NCI-H1417 treated with DMSO at 0.1 percent for 48 hours (cell line): Measurements from ENCODE around the gene NTMT1.

Experiments
- DNase-seq: peaks from one replicate; lab custom pipeline; 2025; lab: John Stamatoyannopoulos, UW

Gene NTMT1

DNA sequence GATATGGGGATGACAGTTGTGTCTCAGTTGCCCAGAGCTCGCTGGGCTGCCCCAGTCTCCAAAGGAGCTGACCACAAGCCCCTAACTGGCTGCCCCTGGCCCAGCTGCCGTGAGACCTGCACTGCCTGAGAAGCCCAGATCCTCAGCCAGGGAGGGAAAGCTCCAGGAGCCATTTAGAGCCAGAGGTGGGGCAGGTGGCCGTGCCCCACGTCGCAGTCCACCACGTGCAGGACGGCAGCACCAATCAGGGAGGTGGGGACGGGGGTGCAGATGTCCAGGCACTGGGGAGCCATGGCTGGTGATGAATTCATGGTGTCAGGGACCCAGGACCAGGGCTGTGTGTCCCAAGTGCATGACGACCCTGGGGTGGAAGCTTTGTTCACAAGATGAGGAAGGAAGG lies 52.9 kb downstream of the NTMT1 start:
- no peak for DNase-seq

DNA sequence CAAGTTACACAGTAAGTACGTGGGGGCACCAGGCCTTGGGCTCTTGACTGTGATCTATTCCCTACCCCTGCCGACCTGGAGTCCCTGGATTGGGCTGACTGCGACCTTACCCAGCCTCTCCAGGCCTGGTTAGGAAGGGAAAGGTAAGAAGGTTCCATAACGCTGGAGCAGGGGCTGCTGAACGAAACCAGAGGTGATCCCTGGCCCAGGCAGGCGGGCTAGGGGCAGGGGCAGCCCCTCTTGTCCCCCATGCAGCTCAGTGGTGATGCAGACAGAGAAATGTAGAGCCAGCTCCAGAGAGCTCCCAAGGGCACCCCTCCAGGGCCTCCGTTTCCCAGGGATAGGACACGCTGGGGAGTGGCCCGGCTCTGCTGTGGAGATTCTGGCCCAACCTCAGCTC lies 53.6 kb downstream of the NTMT1 start:
- no peak for DNase-seq

DNA sequence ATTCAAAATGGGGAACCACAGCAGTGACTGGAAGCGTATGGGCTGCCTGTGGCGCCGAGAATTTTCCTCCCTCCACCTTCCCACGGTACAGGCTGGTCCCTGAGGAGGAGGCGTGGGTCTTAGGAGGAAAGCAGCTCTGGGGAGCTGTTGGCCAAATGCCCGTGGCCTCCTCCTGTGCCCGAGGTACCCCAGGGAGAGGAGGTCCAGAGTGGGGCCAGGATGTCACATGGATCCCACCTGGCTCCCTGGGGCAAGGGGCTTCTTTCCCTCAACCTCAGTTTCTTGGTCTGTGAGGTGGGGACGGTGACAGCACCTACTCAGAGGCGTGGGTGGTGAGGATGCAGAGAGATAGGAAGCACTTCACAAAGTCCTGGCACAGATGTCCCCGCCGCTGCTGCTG lies 56.0 kb downstream of the NTMT1 start:
- DNase-seq = no peak

DNA sequence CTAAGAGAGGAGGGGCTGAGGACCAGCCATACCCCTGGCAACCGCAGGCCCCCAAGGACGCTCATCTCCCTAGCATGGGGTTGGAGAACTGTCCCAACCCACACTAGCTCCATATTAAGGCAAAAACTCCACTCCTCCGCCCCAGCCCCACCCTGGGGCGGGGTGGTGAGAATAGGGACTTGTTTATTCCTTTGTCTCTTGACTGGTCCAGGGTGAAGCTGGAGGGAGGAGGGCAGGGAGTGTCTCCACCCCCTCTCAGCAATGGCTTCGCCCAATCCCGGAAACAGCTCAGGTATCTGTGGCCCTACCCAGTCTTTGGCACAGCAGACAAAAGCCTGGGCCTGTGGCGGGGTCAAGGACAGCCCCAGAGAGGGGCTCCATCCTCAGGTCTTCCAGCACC lies 56.4 kb downstream of the NTMT1 start:
- DNase-seq = no peak

DNA sequence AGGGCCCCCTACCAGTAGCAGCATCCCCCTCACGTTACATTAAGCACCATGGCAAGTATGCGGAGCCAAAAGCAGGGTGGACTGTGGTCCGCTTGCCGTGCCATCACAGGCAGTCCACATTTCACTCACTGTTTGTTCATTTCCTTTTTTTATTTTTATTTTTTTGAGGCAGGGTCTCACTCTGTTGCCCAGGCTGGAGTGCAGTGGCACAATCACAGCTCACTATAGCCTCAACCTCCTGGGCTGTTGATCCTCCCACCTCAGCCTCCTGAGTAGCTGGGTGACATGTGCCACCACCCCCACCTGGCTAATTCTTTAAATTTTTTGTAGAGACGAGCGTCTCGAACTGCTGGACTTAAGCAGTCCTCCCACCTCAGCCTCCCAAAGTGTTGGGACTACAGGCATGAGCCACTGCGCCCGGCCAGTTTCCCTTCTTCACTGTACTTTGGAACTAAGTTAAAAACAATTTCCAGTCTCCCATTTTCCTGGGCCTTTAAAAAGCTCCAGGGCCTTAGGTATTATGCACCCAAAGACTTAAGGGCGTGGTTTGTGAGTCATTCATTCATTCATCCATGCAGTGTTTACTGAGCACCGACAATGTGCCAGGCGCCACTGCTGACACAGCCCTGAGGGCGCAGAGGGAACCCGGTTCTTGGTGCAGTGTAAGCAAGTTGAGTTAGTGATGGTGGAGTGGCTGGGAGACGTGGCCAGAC lies 59.4 kb downstream of the NTMT1 start:
- no peak for DNase-seq
